ENCODE results near the gene NLRP1.

The NLRP1 gene

DNA sequence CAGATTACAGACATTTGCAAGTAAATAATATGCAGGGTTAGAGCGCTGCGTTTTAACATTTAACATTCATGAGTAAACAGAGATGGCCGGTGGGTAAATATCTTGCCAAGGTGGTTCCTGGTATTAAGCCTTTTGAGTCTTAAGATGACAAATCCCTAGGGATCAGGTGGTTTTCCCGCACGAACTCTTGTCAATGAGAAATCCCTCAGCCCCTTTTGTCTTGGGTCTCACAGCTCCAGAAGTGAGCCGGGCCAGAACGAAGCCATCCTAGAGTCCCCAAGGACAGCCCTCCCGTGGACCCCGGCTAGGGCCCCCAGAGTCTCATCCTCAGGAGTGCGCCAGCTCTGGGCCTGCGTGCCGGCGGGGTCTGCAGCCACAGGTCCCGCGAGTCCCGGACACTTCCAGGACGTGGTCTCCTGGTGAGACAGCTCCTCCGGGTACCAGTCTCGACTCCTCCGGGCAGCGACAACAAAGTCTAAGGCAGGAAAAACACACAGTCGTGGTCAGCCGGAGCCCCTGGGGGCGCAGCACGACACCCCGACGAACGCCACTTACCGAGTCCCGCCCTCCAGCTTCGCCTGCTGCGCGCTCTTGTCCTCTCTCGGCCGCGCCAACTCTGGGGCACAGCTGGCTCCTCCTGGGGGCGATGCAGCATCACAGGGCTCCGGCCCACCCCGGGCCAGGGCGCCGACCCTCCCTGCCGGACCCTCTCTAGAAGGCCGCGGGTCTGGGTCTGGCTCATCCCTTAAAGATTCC lies 84.7 kb downstream of the NLRP1 start:
- Mint-ChIP-seq H3K27ac (no peak overlapping the region), H3K36me3 (ENCODE audit: low read depth) (peaks cover 14% of the 10 kb centered on the region)

DNA sequence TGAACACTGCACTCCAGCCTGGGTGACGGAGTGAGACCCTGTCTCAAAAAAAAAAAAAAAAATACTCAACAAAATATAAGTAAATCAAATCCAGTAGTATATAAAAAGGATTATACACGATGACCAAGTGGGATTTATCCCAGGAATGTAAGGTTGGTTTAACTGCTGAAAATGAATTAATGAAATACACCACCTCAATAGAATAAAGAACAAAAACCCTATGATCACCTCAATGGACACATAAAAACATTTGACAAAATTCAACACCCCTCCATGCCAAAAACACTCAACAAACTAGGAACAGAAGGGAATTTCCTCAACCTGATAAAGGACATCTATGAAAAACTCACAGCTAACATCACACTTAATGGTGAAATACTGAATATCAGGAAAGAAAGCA lies 91.3 kb downstream of the NLRP1 start:
- H3K4me3 Mint-ChIP-seq, result no peak overlapping the region
- no peak overlapping the region for H3K27ac Mint-ChIP-seq
- H3K9me3 Mint-ChIP-seq, result peaks cover 11% of the 10 kb centered on the region
- peaks cover 23% of the 10 kb centered on the region for H3K36me3 Mint-ChIP-seq (ENCODE audit: low read depth)
- DNase-seq, result no peak
- H3K27me3 Mint-ChIP-seq (ENCODE audit: low read depth, poor library complexity), result peaks cover 51% of the 10 kb centered on the region
- peaks cover 5% of the 10 kb centered on the region for H3K4me1 Mint-ChIP-seq
- TF ChIP-seq, protein P1, sequence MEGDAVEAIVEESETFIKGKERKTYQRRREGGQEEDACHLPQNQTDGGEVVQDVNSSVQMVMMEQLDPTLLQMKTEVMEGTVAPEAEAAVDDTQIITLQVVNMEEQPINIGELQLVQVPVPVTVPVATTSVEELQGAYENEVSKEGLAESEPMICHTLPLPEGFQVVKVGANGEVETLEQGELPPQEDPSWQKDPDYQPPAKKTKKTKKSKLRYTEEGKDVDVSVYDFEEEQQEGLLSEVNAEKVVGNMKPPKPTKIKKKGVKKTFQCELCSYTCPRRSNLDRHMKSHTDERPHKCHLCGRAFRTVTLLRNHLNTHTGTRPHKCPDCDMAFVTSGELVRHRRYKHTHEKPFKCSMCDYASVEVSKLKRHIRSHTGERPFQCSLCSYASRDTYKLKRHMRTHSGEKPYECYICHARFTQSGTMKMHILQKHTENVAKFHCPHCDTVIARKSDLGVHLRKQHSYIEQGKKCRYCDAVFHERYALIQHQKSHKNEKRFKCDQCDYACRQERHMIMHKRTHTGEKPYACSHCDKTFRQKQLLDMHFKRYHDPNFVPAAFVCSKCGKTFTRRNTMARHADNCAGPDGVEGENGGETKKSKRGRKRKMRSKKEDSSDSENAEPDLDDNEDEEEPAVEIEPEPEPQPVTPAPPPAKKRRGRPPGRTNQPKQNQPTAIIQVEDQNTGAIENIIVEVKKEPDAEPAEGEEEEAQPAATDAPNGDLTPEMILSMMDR (IDR thresholded peaks at IDR 0.05), result no peak

More for the DNA sequence above, 84.7 kb downstream of the NLRP1 start:
- peak; percentile 64 for DNase-seq
- peak overlapping the region; percentile 99 for H3K4me3 Mint-ChIP-seq
- TF ChIP-seq, protein P1 (IDR thresholded peaks at IDR 0.05), result no peak
- H3K9me3 Mint-ChIP-seq, result peaks cover 9% of the 10 kb centered on the region
- H3K4me1 Mint-ChIP-seq, result peaks cover 23% of the 10 kb centered on the region
- peaks cover 76% of the 10 kb centered on the region for H3K27me3 Mint-ChIP-seq (ENCODE audit: low read depth, poor library complexity)

DNA sequence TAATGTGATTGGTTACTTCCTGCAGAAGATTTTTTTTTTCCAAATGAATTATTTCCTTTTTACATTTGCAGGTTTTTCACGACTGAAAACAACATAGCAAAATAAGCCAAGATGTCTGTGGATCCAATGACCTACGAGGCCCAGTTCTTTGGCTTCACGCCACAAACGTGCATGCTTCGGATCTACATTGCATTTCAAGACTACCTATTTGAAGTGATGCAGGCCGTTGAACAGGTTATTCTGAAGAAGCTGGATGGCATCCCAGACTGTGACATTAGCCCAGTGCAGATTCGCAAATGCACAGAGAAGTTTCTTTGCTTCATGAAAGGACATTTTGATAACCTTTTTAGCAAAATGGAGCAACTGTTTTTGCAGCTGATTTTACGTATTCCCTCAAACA lies 95.6 kb downstream of the NLRP1 start:
- Mint-ChIP-seq H3K27me3 (ENCODE audit: low read depth, poor library complexity) (peaks cover 13% of the 10 kb centered on the region), H3K27ac (no peak overlapping the region), H3K9me3 (peaks cover 6% of the 10 kb centered on the region), H3K36me3 (ENCODE audit: low read depth) (peaks cover 33% of the 10 kb centered on the region), H3K4me1 (peaks cover 39% of the 10 kb centered on the region), H3K4me3 (no peak overlapping the region)
- TF ChIP-seq, protein P1 (IDR thresholded peaks at IDR 0.05), result no peak
- no peak for DNase-seq

DNA sequence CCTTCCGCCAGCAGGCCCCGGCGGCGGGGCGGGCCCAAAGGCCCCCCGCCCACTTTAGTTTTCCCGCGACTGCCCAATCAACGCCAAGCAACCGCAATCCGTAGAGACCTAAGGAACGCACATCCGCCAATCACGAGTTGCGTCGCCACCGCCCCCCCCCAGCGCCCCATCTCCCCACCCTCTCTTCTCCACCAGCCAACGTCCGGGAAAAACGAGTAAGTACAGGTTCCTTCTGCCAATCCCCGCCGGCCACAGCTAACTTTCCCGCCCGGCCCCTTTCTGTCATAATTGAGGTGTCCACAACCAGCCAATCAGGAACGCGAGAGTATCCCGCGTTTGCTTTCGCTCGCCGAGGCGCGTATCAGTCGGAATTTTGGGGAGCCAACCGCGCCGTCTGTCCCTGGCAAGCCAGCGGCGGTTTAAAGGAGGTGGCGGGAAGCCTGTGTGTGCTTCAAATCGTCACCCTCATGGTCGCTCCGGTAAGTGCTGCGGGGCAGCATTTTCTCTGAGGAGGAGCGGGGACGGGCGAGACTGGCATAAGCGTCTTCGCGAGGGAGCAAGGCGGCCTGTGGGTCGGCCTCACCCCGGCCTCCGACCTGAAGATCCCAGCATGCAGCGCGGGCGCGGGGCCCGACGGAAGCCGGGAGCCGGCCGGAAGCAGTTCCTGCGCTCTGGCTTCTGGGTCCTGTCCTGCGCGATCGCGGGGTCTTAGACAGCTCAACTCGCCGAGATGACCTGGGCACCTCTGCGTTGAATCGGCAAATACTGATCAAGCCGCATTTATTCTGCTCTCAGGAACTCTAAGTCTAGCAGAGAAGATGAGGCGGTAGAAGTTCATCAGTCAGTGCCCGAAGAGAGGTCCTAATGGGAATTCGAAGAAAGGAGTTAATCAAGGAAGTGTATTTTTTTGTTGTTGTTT lies 97.8 kb downstream of the NLRP1 start, which contains the start of gene MIS12:
MIS12 (plus strand) TSS at position 361 of the 919 bp plus-strand sequence. CDS start 2,297 bp downstream, outside the sequence.
- Mint-ChIP-seq H3K27ac (peak within 1 kb of the TSS; percentile 100), H3K9me3 (no peaks in the 10 kb centered on the region), H3K27me3 (ENCODE audit: low read depth, poor library complexity) (no peaks in the 10 kb centered on the region), H3K4me3 (peak within 1 kb of the TSS; percentile 98), H3K4me1 (peaks cover 44% of the 10 kb centered on the region), H3K36me3 (ENCODE audit: low read depth) (peaks cover 52% of the 10 kb centered on the region)
- peak; percentile 94 for DNase-seq
- TF ChIP-seq, protein P1 (IDR thresholded peaks at IDR 0.05), result no peak

DNA sequence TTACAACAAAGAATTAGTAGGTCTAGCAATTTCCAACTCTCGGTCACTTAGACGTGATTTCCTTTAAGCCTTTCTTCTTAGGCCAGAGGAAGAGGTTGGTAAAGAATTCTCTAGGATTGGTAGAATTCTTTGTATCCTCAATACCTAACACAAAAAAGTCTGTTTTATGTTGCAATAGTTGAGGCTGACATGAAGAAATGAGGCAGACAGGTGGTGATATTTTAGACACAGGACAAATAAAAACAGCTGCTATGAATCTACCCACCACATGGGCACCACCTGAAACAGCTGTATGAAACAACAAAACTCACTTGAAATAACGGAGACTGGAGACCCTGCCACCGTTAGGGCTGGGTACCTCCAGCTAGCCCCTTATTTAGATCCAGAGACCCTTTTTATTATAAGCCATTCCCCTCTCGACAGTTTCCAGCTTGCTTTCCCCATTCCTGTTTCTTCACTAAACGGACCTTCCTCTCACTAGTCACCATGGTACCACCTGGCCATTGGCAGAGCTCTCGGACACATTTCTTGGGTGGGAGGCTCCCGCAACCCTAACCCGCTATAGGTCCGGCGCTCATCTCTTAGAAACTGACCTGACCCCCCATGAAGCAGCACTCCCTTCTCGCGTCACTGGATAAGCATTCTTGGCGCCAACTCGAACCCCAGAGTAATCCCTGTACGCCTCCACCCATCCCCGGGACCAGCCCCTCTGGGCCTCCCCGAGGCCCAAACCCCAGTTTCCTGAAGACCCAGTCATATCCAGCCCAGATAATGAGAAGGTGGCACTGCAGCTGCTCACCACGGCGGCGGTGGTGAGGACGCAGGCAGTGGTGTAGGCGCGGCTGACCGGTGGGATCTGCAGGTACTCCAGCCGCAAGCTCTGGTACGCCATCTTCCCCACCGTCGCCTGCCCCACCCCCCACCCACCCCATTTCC lies 98.8 kb downstream of the NLRP1 start, which contains the start of gene DERL2:
DERL2 (minus strand) TSS at position 909 of the 936 bp plus-strand sequence; CDS start at position 892, 17 bp downstream.
- Mint-ChIP-seq H3K36me3 (ENCODE audit: low read depth) (peaks cover 61% of the 10 kb centered on the region), H3K4me3 (peak within 1 kb of the TSS; percentile 98), H3K9me3 (no peaks in the 10 kb centered on the region), H3K27ac (peak within 1 kb of the TSS; percentile 100), H3K4me1 (peaks cover 44% of the 10 kb centered on the region), H3K27me3 (ENCODE audit: low read depth, poor library complexity) (no peaks in the 10 kb centered on the region)
- DNase-seq, result no peak
- TF ChIP-seq, protein P1 (IDR thresholded peaks at IDR 0.05), result no peak

All from nephron progenitor cell (in vitro differentiated cells).